SK-MEL-5 (cell line): ENCODE data around the gene TAF5. TPM values are rescaled to one million over a fixed set of nuclear protein-coding genes. Genes with fewer than 3 reads are reported as not detected.
"Not testable (repeated sequence)": the region's sequence is repeated elsewhere in the genome, so short reads cannot be mapped to it uniquely, and the experiment has no call there.

Experiments
- DNase-seq: peaks from one replicate; pipeline ENCODE4 v3.0.0-alpha.2; 2016; ENCODE audit warnings: low read depth, low spot score
- in situ Hi-C: cut with HindIII; loops from 2 replicates; pipeline ENCODE4 v1.10.0; 2016; ENCODE audit warnings: low sequenced_read_pairs, high pct_unique_total_duplicates, low pct_unique_long_range_greater_than_20kb
- total RNA-seq: library from RNA; depleted of rRNA; stranded (reverse); fragments of >200 nt; shearing (Covaris generic); gene quantifications from 2 replicates; pipeline ENCODE4 v1.2.3, GENCODE V29; 2014

TAF5 gene
- total RNA-seq, 1 experiment from 2014 or later, result 2.8 TPM

GRCh38 chr10:103396067-103396788 is 28.5 kb downstream of the TAF5 start, which contains the start of the genes ATP5MK and PDCD11:
Gene ATP5MK (minus strand): TSS chr10:103396475. CDS start chr10:103392457, 4,018 bp downstream.
Gene PDCD11 (plus strand): TSS chr10:103396626. CDS start chr10:103398427, 1,801 bp downstream.
- peak; percentile 97 for DNase-seq
- in situ Hi-C loops, result no loop called here

- in situ Hi-C loops, result no loop called here
- DNase-seq, result no peak
Observed at GRCh38 chr10:103396789-103397087, 29.0 kb downstream of the TAF5 start.

GRCh38 chr10:103397191-103397825 is 29.5 kb downstream of the TAF5 start:
- DNase-seq, result peak; percentile 5
- in situ Hi-C loops, result no loop called here

- no peak for DNase-seq
- in situ Hi-C loops, result no loop called here
Observed at GRCh38 chr10:103413564-103413963, 45.8 kb downstream of the TAF5 start.

- in situ Hi-C loops, result no loop called here
- no peak for DNase-seq
Observed at GRCh38 chr10:103415581-103415980, 47.8 kb downstream of the TAF5 start.

GRCh38 chr10:103416436-103417147 is 48.8 kb downstream of the TAF5 start:
- in situ Hi-C loops, result no loop called here
- DNase-seq, result peak; percentile 67

GRCh38 chr10:103417148-103417469 is 49.3 kb downstream of the TAF5 start:
- DNase-seq, in situ Hi-C loops: not testable (repeated sequence)

- in situ Hi-C loops, result no loop called here
- no peak for DNase-seq
Observed at GRCh38 chr10:103417601-103418000, 49.8 kb downstream of the TAF5 start.

- no peak for DNase-seq
- in situ Hi-C loops, result no loop called here
Observed at GRCh38 chr10:103419101-103419500, 51.3 kb downstream of the TAF5 start.

- no peak for DNase-seq
- in situ Hi-C loops, result no loop called here
Observed at GRCh38 chr10:103423748-103424147, 56.0 kb downstream of the TAF5 start.

GRCh38 chr10:103427866-103428265 is 60.1 kb downstream of the TAF5 start:
- in situ Hi-C loops, result no loop called here
- DNase-seq, result no peak

- in situ Hi-C loops, result no loop called here
- DNase-seq, result no peak
Observed at GRCh38 chr10:103428989-103429643, 61.3 kb downstream of the TAF5 start.

- in situ Hi-C loops, result no loop called here
Observed at GRCh38 chr10:103429647-103430046, 61.9 kb downstream of the TAF5 start.

GRCh38 chr10:103431902-103432301 is 64.1 kb downstream of the TAF5 start:
- DNase-seq, result no peak
- in situ Hi-C loops, result no loop called here

More at GRCh38 chr10:103429647-103430046, 61.9 kb downstream of the TAF5 start:
- DNase-seq, result no peak

- in situ Hi-C loops, result no loop called here
Observed at GRCh38 chr10:103433858-103434257, 66.1 kb downstream of the TAF5 start.

More at GRCh38 chr10:103433858-103434257, 66.1 kb downstream of the TAF5 start:
- DNase-seq, result no peak
